GM18517 (cell line): ENCODE results near the gene HYLS1.

Source experiments
- ATAC-seq: cut with Tn5 transposase; IDR thresholded peaks from one replicate; pipeline ENCODE4 v1.9.1; 2021; ENCODE audit warnings: mild to moderate bottlenecking, moderate library complexity; ENCODE audit not compliant: unreplicated experiment

Gene HYLS1

GRCh38 chr11:125932301-125932700 lies 44.8 kb downstream of the HYLS1 start:
- no peak for ATAC-seq

- no peak for ATAC-seq
Observed at GRCh38 chr11:125933030-125933813, 45.8 kb downstream of the HYLS1 start.

- ATAC-seq = no peak
Observed at GRCh38 chr11:125934473-125934872, 47.0 kb downstream of the HYLS1 start.

DNA sequence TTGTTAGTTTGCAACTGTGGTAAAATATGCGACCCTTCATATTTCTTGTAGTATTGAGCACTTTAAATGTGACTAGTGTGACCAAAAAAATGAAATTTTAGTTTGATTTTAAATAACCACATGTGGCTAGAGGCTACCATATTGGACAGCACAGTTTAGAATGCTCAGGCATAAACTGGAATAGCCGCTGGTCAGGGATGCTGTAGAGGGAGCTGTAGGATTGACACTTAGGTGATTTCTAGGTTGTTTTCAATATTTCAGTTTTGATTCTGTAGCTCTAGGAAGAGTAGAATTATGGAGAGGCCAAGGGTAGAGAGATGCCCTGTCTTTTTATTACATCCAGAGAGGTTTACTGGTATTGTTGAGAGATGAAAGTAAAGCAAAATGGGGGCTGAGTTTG lies 47.6 kb downstream of the HYLS1 start:
- no peak for ATAC-seq

GRCh38 chr11:125935618-125936199 lies 48.2 kb downstream of the HYLS1 start:
- ATAC-seq = no peak

- no peak for ATAC-seq
Observed at GRCh38 chr11:125938418-125938817, 51.0 kb downstream of the HYLS1 start.

DNA sequence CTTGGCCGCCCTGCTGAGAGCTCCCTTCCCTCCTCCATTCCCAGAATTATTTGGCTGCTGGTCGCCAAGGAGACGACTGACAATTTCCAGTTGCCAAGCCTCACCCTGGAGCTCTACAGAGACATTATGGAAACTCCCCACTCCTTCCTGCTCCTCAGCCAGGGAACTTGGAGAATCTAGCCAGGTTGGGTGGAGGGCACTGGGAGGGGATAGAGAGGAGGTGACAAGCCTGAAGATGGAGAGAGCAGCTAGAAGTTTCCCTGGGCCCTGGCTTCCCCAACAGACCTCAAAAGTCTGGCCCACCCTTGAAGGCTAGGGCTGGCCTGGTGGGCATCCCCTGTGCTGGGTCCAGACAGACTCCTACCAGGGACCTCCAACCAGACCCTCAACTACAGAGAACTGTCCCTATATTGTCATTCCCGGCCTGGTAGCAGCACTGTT lies 51.6 kb downstream of the HYLS1 start:
- ATAC-seq = no peak

DNA sequence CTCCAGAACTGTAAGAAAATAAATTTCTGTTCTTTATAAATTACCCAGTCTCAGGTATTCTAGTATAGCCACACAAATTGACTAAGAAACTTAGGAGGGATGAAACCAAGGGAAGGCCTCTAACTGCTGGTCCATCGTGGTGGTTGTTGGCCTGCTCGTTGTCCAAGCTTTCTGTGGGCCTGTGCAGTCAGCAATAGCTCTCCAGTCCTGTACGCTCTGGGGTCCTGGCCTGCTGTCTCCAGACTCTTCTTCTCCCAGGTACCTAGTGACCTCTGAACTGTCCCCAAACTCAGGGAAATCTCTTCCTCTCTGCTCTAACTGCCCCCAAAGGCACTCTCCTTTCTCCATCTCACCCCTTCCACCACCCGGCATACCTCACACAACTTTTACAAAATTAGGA lies 52.7 kb downstream of the HYLS1 start:
- no peak for ATAC-seq

GRCh38 chr11:125941267-125941618 lies 53.8 kb downstream of the HYLS1 start:
- no peak for ATAC-seq

DNA sequence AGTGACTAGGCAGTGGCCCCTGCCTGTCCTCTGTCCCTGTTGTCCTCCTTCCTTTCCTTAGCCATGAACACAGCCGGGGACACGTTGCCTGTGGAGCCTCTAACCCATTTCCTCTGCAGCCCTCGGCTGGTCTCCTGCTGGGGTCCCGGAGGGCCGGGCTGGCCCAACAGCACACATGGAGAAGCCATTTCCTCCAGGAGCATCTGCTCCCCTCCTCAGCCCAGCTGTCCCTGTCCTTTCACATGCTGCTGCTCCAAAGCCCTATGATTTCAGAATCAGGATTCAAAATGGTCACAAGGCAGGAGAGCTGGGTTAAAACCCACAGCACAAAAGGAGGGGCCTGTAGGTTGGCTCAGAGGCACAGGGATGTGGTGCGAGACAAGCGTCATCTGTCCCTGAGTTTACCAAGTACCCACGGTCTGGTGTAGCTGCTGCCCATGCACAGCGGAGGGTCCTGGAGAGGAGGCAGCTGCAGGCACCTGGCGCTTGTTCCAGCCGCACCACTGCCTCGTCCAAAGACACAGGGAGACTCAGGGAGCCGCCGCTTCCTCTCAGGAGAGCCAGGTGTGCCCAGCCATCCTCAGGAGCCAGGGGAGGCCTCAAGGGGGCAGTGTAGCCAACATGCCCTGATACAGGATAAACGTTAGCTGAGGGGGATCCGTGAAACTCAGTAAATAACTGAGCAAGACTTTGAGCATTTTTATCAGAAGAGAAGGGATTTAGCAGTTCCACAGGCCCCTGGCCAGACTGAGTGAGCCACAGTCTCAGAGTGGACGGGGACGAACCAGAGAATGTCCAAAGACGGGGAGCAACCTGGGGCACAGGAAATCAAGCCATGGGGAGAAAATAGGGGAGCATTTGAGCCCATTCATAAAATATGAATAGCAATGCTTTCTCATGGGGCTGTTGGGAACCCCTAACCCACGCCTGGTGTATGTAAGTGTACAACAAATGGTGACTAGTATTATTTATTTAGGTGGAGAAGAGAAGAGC lies 54.4 kb downstream of the HYLS1 start:
- ATAC-seq = no peak

GRCh38 chr11:125942771-125943428 lies 55.4 kb downstream of the HYLS1 start:
- no peak for ATAC-seq

DNA sequence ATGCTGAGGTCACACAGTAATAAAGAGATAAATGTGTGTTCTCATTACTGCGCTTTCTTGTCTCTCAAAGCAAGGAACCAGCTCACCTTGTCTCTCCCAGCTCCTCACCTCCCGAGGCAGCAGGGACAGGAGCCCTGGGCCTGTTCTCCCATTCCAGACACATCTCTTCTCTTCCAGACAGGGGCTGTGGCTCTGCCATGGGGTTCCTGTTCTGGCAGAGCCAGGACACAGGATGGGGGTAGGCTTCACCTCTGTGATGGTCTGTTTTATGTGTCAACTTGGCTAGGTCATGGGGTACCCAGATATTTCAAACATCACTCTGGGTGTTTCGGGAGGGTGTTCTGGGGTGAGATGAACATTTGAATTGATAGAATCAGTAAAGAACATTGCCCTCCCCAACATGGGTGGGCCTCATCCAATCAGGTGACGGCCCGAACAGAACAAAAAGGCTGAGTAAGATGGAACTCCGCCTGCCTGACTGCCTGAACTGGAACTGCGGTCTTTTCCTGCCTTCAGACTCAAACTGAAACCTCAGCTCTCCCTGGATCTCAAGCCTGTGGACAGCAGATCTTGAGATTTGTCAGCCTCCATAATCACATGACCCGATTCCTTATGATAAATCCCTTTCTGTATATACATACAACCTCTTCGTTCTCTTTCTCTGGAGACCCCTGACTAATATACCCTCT lies 56.3 kb downstream of the HYLS1 start:
- no peak for ATAC-seq

GRCh38 chr11:125944350-125945010 lies 57.0 kb downstream of the HYLS1 start:
- ATAC-seq = no peak

GRCh38 chr11:125945011-125945796 lies 57.7 kb downstream of the HYLS1 start:
- ATAC-seq = no peak

DNA sequence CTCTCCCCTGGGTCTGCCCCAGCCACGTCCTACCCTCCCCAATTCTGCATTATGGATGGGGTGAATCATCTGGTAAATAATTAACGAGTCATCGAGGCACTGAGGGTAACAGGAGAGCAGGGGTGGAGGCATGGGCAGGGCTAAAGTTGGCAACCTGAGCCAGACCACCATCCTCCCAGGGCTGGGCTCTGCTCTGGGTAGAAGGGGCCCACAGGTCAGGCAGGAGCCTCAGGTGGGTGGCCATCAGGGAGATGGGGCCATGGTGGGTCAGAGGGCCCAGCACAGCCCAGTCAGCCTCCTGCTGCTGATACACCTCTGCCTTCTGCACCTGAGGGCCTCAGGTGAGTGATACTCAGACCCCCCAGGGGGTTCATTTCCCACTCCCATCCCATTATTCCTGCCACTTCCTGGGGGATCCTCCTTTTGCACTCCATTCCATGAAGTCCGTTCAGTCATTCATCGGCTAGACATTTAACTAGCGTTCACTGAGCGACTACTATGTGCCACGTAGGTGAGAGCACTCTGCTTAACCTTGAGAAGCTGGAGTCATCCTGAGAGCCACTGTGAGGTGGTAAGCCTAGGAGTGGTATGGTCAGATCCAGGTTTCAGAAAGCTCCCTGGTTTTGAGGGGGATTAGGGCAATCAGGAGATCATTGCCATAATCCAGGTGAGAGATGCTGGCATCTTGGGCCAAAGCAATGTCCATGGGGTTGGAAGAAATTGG lies 58.5 kb downstream of the HYLS1 start, which contains the start of gene VSIG10L2:
VSIG10L2 (plus strand) TSS at position 248 of the 724 bp plus-strand sequence; CDS start at position 260, 12 bp downstream.
- no peak for ATAC-seq

DNA sequence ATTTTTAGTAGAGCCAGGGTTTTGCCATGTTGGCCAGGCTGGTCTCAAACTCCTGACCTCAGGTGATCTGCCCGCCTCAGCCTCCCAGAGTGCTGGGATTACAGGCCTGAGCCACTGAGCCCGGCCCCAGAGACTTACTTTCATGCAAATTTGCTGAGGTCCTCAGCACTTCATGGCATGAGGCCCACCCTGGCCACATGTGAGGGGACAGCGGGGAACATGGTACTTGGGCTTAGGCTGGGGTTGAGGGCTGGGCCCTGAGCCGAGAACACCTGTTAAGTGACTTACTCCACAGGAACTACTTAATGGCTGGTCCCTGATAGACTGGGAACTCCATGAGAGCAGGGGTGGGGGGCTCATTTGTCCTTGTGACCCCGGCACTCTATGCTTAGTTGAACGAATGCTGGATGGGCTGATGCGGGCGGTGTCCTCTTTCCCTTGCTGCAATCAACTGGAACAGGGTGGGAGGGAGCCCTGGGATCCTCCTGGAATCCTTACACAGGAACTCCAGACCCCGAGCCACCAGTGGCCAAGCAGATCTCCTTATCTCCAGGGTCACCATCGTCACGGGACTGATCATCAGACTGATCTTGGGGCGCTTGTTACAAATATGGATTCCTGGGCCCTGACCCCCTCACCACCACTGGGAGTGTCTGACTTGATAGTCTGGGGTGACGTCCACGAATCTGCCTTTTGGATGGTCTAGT lies 59.4 kb downstream of the HYLS1 start:
- no peak for ATAC-seq

DNA sequence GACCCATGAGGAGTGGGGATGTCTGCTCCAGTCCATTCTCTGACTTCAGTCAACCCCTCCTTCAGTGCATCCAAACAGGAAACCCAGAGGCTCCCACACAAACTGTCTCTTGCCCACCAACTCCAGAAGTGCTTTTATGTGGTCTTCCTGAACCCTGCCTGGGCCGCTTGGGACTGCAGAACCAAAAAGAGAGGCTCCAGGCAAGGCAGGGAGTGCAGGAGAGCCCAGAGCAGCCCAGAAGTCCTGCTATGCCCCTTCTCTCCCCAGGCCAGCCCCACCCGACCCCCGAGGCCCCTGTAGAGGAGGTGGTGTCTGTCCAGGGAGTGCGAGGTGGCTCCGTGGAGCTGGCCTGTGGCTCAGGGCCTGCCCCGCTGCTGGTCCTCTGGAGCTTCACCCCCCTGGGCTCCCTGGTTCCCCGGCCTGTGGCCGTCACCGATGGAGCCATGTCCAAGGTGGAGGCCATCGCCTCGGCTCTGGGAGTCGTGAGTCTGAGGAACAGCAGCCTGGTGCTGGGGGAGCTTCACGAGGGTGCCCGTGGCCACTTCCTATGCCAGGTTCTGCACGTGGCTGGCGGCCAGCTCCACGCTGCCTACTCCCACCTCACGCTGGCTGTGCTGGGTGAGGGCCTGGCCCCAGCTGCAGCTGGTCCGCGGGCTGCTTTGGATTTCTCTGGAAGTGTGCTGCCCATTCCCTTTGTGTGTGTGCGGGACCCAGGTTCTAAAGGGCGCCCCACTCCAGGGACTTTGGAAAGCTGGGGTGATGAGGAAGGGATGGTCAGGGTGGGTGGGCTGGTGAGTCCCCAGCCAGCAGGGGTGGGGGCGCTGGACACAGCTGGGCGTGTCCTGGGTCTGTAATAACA lies 60.2 kb downstream of the HYLS1 start:
- ATAC-seq = no peak
